GM04503 (cell line): ENCODE measurements around the gene YBX1.
"Not testable (repeated sequence)": the region's sequence is repeated elsewhere in the genome, so short reads cannot be mapped to it uniquely, and the experiment has no call there.

Source experiments
- DNase-seq: peaks from one replicate; pipeline ENCODE4 v3.0.0-alpha.2; 2012; ENCODE audit warnings: low read depth

The YBX1 gene

GRCh38 chr1:42689912-42690311 lies 7.7 kb downstream of the YBX1 start:
- no peak for DNase-seq

- DNase-seq, result no peak
Measured at GRCh38 chr1:42690477-42691156, 8.4 kb downstream of the YBX1 start.

GRCh38 chr1:42691157-42691498 lies 8.9 kb downstream of the YBX1 start:
- DNase-seq, result no peak

GRCh38 chr1:42692461-42692860 lies 10.2 kb downstream of the YBX1 start:
- DNase-seq, result no peak

GRCh38 chr1:42692911-42693310 lies 10.7 kb downstream of the YBX1 start:
- no peak for DNase-seq

GRCh38 chr1:42698081-42698813 lies 16.0 kb downstream of the YBX1 start:
- DNase-seq, result no peak

GRCh38 chr1:42700006-42700405 lies 17.8 kb downstream of the YBX1 start:
- no peak for DNase-seq

- DNase-seq, result no peak
Measured at GRCh38 chr1:42703888-42704464, 21.8 kb downstream of the YBX1 start.

GRCh38 chr1:42712808-42713207 lies 30.6 kb downstream of the YBX1 start:
- DNase-seq, result not testable (repeated sequence)

- no peak for DNase-seq
Measured at GRCh38 chr1:42713293-42713692, 31.1 kb downstream of the YBX1 start.

- DNase-seq, result not testable (repeated sequence)
Measured at GRCh38 chr1:42714441-42714840, 32.2 kb downstream of the YBX1 start.

- DNase-seq, result no peak
Measured at GRCh38 chr1:42720868-42721267, 38.6 kb downstream of the YBX1 start.

GRCh38 chr1:42721926-42722325 lies 39.7 kb downstream of the YBX1 start:
- no peak for DNase-seq

- DNase-seq, result not testable (repeated sequence)
Measured at GRCh38 chr1:42722403-42722802, 40.2 kb downstream of the YBX1 start.

- no peak for DNase-seq
Measured at GRCh38 chr1:42723511-42723910, 41.3 kb downstream of the YBX1 start.

- not testable (repeated sequence) for DNase-seq
Measured at GRCh38 chr1:42725820-42726219, 43.6 kb downstream of the YBX1 start.

GRCh38 chr1:42730002-42730401 lies 47.8 kb downstream of the YBX1 start:
- no peak for DNase-seq

- no peak for DNase-seq
Measured at GRCh38 chr1:42730988-42731387, 48.8 kb downstream of the YBX1 start.

- no peak for DNase-seq
Measured at GRCh38 chr1:42731585-42731984, 49.4 kb downstream of the YBX1 start.

- DNase-seq, result no peak
Measured at GRCh38 chr1:42732126-42732680, 50.0 kb downstream of the YBX1 start.

- DNase-seq, result no peak
Measured at GRCh38 chr1:42733415-42734200, 51.4 kb downstream of the YBX1 start.
